Measurements from ENCODE around the gene CENPF. TPM values are rescaled to one million over a fixed set of nuclear protein-coding genes. Genes with fewer than 3 reads are reported as not detected.

The CENPF gene
- total and polyA plus RNA-seq, 2 donors from 2014 or later: 0.39 to 3.3 TPM

- Histone ChIP-seq H3K36me3 (ENCODE audit: control insufficient read depth in 2 of 3, insufficient read depth in 3 of 3, low read length in 3 of 3) (no peaks in the 10 kb centered on the region), H3K4me3 (ENCODE audit: low read length in 3 of 3) (no peak overlapping the region), H3K9me3 (ENCODE audit: control insufficient read depth in 2 of 3, insufficient read depth in 1 of 3, low read length in 3 of 3) (no peaks in the 10 kb centered on the region), H3K27me3 (ENCODE audit: control insufficient read depth, insufficient read depth, low read length) (no peaks in the 10 kb centered on the region), H3K9ac (ENCODE audit: low read length in 3 of 3) (no peak overlapping the region), H3K27ac (ENCODE audit: low read depth in 2 of 2, low read length in 2 of 2) (no peak overlapping the region), H3K4me1 (ENCODE audit: control insufficient read depth in 2 of 3, insufficient read depth in 2 of 3, low read depth in 1 of 3, low read length in 3 of 3) (no peaks in the 10 kb centered on the region)
- no peak for TF ChIP-seq CTCF (IDR thresholded peaks at IDR 0.05; ENCODE audit: borderline replicate concordance, extremely low read depth, insufficient read depth)
- FAIRE-seq: no peak
- no peak for DNase-seq
- intact Hi-C loops (cut with DNase I): no loop called here
These were observed 75.4 kb downstream of the CENPF start for GRCh38 chr1:214678386-214678785.

DNA sequence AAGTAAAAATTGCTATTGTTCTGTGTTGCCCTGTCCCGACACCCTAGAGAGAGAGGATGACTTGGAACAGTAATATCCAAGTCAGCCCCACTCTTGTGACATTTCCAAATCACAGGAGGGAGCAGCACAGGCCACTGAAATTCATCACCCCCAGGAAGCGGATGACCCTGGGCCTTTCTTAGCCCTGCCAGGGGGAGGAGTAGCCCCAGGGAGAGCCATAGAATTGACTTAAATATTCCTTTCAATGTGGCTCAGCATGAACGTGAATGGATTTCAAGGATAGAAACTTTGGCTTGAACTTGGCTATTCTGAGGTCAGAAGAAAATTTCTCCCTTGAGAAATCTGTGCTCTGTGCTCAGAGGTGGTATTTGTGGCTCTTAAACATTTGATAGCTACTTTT is 80.6 kb downstream of the CENPF start:
- no peak overlapping the region for H3K9ac ChIP-seq (ENCODE audit: low read length in 3 of 3)
- FAIRE-seq (no peak), DNase-seq (no peak)
- H3K9me3 ChIP-seq (ENCODE audit: control insufficient read depth in 2 of 3, insufficient read depth in 1 of 3, low read length in 3 of 3): no peaks in the 10 kb centered on the region
- no peak overlapping the region for H3K4me3 ChIP-seq (ENCODE audit: low read length in 3 of 3)
- H3K4me1 ChIP-seq (ENCODE audit: control insufficient read depth in 2 of 3, insufficient read depth in 2 of 3, low read depth in 1 of 3, low read length in 3 of 3): no peaks in the 10 kb centered on the region
- intact Hi-C loops (cut with DNase I): no loop called here
- no peak for TF ChIP-seq CTCF (IDR thresholded peaks at IDR 0.05; ENCODE audit: borderline replicate concordance, extremely low read depth, insufficient read depth)
- H3K27ac ChIP-seq (ENCODE audit: low read depth in 2 of 2, low read length in 2 of 2): no peak overlapping the region
- no peaks in the 10 kb centered on the region for H3K36me3 ChIP-seq (ENCODE audit: control insufficient read depth in 2 of 3, insufficient read depth in 3 of 3, low read length in 3 of 3)
- no peaks in the 10 kb centered on the region for H3K27me3 ChIP-seq (ENCODE audit: control insufficient read depth, insufficient read depth, low read length)

GRCh38 chr1:214685906-214686305 is 82.9 kb downstream of the CENPF start:
- intact Hi-C loops (cut with DNase I): no loop called here
- Histone ChIP-seq H3K4me3 (ENCODE audit: low read length in 3 of 3) (no peak overlapping the region), H3K36me3 (ENCODE audit: control insufficient read depth in 2 of 3, insufficient read depth in 3 of 3, low read length in 3 of 3) (no peaks in the 10 kb centered on the region), H3K9me3 (ENCODE audit: control insufficient read depth in 2 of 3, insufficient read depth in 1 of 3, low read length in 3 of 3) (no peaks in the 10 kb centered on the region), H3K9ac (ENCODE audit: low read length in 3 of 3) (no peak overlapping the region), H3K27me3 (ENCODE audit: control insufficient read depth, insufficient read depth, low read length) (no peaks in the 10 kb centered on the region), H3K27ac (ENCODE audit: low read depth in 2 of 2, low read length in 2 of 2) (no peak overlapping the region), H3K4me1 (ENCODE audit: control insufficient read depth in 2 of 3, insufficient read depth in 2 of 3, low read depth in 1 of 3, low read length in 3 of 3) (no peaks in the 10 kb centered on the region)
- TF ChIP-seq CTCF (IDR thresholded peaks at IDR 0.05; ENCODE audit: borderline replicate concordance, extremely low read depth, insufficient read depth): no peak
- FAIRE-seq (no peak), DNase-seq (peak in 1 of 5 donors; percentile 19)

DNA sequence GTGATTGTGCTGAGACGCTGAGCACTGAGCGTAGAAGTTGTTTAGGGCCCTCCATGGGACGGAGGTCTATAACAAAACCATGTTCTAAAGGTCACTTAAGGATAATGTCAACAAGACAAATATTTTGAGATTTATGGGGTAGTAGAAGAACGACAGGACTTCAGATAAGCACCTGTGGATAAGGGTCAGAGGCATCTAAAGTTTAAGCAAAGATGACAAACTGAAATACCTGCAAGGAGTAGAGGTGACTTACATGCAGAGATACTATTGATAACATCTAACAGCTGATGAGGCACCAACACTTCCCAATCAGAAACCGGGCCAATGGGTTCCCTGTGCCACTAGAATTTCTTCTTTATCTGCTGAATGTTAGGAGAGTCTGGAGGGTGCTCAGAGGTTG is 83.5 kb downstream of the CENPF start:
- FAIRE-seq: no peak
- intact Hi-C loops (cut with DNase I): no loop called here
- Histone ChIP-seq H3K9me3 (ENCODE audit: control insufficient read depth in 2 of 3, insufficient read depth in 1 of 3, low read length in 3 of 3) (no peaks in the 10 kb centered on the region), H3K27me3 (ENCODE audit: control insufficient read depth, insufficient read depth, low read length) (no peaks in the 10 kb centered on the region), H3K4me1 (ENCODE audit: control insufficient read depth in 2 of 3, insufficient read depth in 2 of 3, low read depth in 1 of 3, low read length in 3 of 3) (no peaks in the 10 kb centered on the region), H3K4me3 (ENCODE audit: low read length in 3 of 3) (no peak overlapping the region), H3K27ac (ENCODE audit: low read depth in 2 of 2, low read length in 2 of 2) (no peak overlapping the region), H3K36me3 (ENCODE audit: control insufficient read depth in 2 of 3, insufficient read depth in 3 of 3, low read length in 3 of 3) (no peaks in the 10 kb centered on the region), H3K9ac (ENCODE audit: low read length in 3 of 3) (no peak overlapping the region)
- no peak for TF ChIP-seq CTCF (IDR thresholded peaks at IDR 0.05; ENCODE audit: borderline replicate concordance, extremely low read depth, insufficient read depth)
- DNase-seq: no peak

Data from kidney (tissue), 14 donors.